Heart right ventricle (tissue), 16 donors: Measurements from ENCODE around the gene FHL3. TPM values are rescaled to one million over a fixed set of nuclear protein-coding genes. Genes with fewer than 3 reads are reported as not detected.

Source experiments
- ATAC-seq, 8 donors: fragments of 200-7000 bp; cut with Tn5 transposase; one replicate each; pipeline ENCODE4 v1.9.1; 2020; ENCODE audit warnings: mild to moderate bottlenecking in 8 of 8, moderate library complexity in 8 of 8, moderate number of reproducible peaks in 1 of 8
- DNase-seq, 2 donors: peaks; one replicate each; pipeline ENCODE4 v3.0.0-alpha.2; 2020
- H3K27ac ChIP-seq, 10 donors: fragments of 200-600 bp; sonication (generic) in 2 of 10; one replicate each; pipeline versions ENCODE4 v1.5.0 to v1.8.0; 2020 to 2022; ENCODE audit warnings: mild to moderate bottlenecking in 3 of 10
- H3K27me3 ChIP-seq, 7 donors: fragments of 200-600 bp; one replicate each; pipeline ENCODE4 v1.8.0; 2021 to 2022; ENCODE audit warnings: mild to moderate bottlenecking in 2 of 7
- H3K36me3 ChIP-seq, 9 donors: fragments of 200-600 bp; sonication (generic) in 1 of 9; one replicate each; pipeline versions ENCODE4 v1.5.0 to v1.8.0; 2020 to 2022; ENCODE audit warnings: mild to moderate bottlenecking in 2 of 9
- H3K4me1 ChIP-seq, 9 donors: fragments of 200-600 bp; sonication (generic) in 1 of 9; one replicate each; pipeline versions ENCODE4 v1.5.0 to v1.8.0; 2020 to 2022; ENCODE audit warnings: mild to moderate bottlenecking in 4 of 9
- H3K4me3 ChIP-seq, 10 donors: fragments of 200-600 bp; sonication (generic) in 2 of 10; one replicate each; pipeline versions ENCODE4 v1.5.0 to v1.8.0; 2020 to 2022; ENCODE audit warnings: mild to moderate bottlenecking in 7 of 10, moderate library complexity in 2 of 10
- H3K9me3 ChIP-seq, 11 donors: fragments of 200-600 bp in 10 of 11; sonication (generic) in 2 of 11; one replicate each; pipeline versions ENCODE4 v1.5.0 to v1.8.0; 2013 to 2022; ENCODE audit warnings: mild to moderate bottlenecking in 2 of 11, control low read depth in 1 of 11, moderate library complexity in 1 of 11
- CTCF ChIP-seq, 9 donors: fragments of 200-600 bp; sonication (generic) in 2 of 9; IDR thresholded peaks; one replicate each; pipeline versions ENCODE4 v1.5.0 to v1.8.0; 2021 to 2022; ENCODE audit warnings: antibody characterized with exemption in 9 of 9, mild to moderate bottlenecking in 5 of 9, moderate library complexity in 1 of 9
- WGBS, 2 donors: extraction: QIAGEN DNeasy Blood & Tissue Kit; methylation state at CpG; one replicate each; pipeline ENCODE4 v1.1.7; 2013; ENCODE audit warnings: inconsistent platforms in 1 of 2; 5-methylcytosine and 5-hydroxymethylcytosine counted together
- intact Hi-C, 10 donors: fragments of 100-400 bp; cut with DNase I; formaldehyde crosslinking; loops; one replicate each; pipeline versions ENCODE4 v1.11.1 to v1.14.2; 2022
- polyA plus RNA-seq, 2 donors: library from polyadenylated mRNA; stranded (reverse); fragments of 200-250 nt; gene quantifications; one replicate each; pipeline ENCODE4 v1.2.3, GENCODE V29; 2013
- total RNA-seq, 10 donors: library from RNA; stranded (reverse); fragmentation: NEBNext Ultra II Directional in 3 of 10; extraction: Animal tissue kit (Norgen Biotek cat#: 25700) in 3 of 10; gene quantifications; one replicate each; pipeline versions ENCODE4 v1.2.1 to v1.2.4, GENCODE V29; 2021 to 2023
- donor health status: Arrhythmogenic right ventricular cardiomyopathy.
- donor health status: ischemic (EF 13 %, LVEDD 7.1; RV severe dilation, severe dysfunction).
- donor health status: healthy with polysubstance abuse.
- donor health status: DM: no; HTN: yes; CAD: no.
- donor health status: DM: no; HTN: no; CAD: no.
- donor health status: ischemic (EF 25% LVEDD 6.9; RV normal size, moderate dysfunction).
- donor health status: ischemic (EF 25% LVEDD 5.7; RV mildly dilated, moderate dysfunction).
- donor health status: healthy.
- donor health status: DM: yes; HTN: yes; CAD: no.
- donor health status: Ischemic cardiomyopathy.
- donor health status: ischemic (EF 35%, LVEDD 5.7; RV mildly dilated, moderate dysfunction).
- donor health status: nonischemic (EF 11% LVEDD 7.7; RV severe dilation, severe dysfunction).
- donor health status: DM: yes; HTN: yes; CAD: no.
- donor health status: PGD.
- donor health status: ischemic (EF 29% LVEDD 5.4; RV normal size, mild dysfunction).
- donor health status: nonischemic (EF 23%, LVEDD 6.1; RV moderate dilation, normal function).

FHL3 gene
- total and polyA plus RNA-seq, 12 donors = 5.8 to 23.8 (median 9.1) TPM

DNA sequence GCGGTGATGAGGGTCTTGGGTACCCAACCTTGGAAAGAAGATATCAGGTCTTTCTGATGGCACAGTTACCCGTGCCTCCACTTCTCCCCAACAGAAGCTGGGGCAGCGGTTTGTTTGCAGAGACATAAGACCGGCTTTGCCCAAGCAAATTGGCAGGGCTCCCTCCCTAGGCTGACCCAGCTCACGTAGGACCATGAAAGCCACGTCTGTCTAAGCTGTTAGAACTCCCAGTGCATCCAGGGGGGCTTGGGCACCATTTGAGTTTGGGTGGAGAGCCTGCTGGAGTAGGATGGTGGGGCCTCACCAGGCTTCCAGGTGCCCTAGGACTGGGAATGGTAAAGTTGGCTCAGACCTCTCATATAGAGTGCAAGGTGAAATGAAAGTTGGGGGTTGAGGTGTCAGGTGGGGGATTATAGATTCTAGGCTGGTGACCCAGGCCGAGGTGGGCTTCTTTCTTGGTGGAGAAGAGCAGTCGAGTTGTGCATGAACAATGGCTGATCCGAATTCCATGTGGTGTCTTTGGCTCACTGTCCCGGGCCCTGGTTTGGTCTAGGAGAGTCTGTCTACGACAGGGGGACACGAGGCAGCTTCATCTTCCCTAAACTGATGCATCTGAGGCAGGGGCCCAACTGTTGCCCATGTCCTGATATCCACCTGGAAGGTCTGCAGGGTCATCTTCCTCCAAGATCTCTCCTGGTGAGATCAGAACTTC, 37.9 kb upstream of the FHL3 start:
- Histone ChIP-seq H3K27me3 (peaks cover 33 to 79% (median 69%) of the 10 kb centered on the region in 7 donors), H3K36me3 (no peaks in the 10 kb centered on the region), H3K9me3 (no peaks in the 10 kb centered on the region), H3K4me1 (peaks cover 9 to 26% (median 23%) of the 10 kb centered on the region in 9 donors), H3K27ac (no peak overlapping the region), H3K4me3 (no peak overlapping the region)
- ATAC-seq = no peak
- DNase-seq = no peak
- TF ChIP-seq CTCF (IDR thresholded peaks at IDR 0.05) = no peak
- intact Hi-C loops = loop anchor here in 6 of 10 donors (5.0 to 10.0 kb wide), 4 partner anchors 542 to 792 kb away; no protein-coding TSS in a partner anchor
- 85 to 87% methylated on average over 12 of the region's 12 CpGs for WGBS, 2 donors

DNA sequence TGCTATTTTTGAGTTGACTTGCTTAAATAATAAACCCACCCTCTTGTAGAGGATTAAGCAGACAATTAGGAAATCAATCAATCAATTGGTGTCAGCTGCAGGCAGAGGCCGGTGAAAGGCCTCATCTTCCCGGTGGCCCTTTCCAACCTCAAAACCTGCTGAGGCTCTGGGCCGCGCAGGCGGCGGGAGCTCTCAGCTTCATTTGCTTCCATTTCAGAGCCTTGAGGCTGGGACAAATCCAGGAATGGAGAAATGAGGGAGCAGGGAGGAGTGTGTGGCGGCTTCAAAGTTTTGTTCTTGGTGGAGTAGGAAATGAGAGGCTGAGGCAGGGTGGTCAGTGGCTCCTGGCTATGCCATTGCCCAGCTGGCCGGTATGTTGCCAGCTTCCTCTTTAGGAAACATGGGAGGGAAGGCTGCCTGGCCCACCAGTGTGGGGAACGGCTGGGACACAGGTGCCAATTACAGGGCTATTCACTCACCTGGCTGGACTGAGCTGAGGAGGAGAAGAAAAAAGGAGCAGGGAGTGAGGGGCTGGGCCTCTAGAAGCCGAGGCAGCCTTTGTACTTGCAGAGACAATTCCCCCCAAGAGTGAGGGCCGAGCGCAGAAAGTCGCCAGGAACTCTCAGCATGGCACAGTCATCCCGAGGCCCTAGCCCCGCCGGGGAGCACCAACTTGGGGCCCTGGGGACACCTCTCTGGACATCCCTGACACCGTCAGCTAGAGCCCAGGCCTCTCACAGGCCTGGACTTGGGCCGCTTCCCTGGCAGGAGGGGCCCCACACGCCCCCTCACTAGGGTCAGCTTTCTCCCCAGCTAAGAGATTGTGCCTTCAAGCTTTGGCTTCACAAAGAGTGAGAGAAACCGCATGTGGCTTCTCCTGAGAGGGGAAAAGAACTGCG, 36.9 kb upstream of the FHL3 start:
- DNase-seq = no peak
- peaks cover 9 to 20% (median 17%) of the 10 kb centered on the region in 9 donors for H3K4me1 ChIP-seq
- TF ChIP-seq CTCF (IDR thresholded peaks at IDR 0.05) = no peak
- 77 to 81% methylated on average over 21 of the region's 21 CpGs for WGBS, 2 donors
- H3K36me3 ChIP-seq = no peaks in the 10 kb centered on the region
- ATAC-seq = no peak
- peaks cover 33 to 70% (median 66%) of the 10 kb centered on the region in 7 donors for H3K27me3 ChIP-seq
- intact Hi-C loops = loop anchor here in 6 of 10 donors (5.0 to 10.0 kb wide), 4 partner anchors 543 to 793 kb away; no protein-coding TSS in a partner anchor
- H3K9me3 ChIP-seq = no peaks in the 10 kb centered on the region
- H3K27ac ChIP-seq = no peak overlapping the region
- H3K4me3 ChIP-seq = no peak overlapping the region

DNA sequence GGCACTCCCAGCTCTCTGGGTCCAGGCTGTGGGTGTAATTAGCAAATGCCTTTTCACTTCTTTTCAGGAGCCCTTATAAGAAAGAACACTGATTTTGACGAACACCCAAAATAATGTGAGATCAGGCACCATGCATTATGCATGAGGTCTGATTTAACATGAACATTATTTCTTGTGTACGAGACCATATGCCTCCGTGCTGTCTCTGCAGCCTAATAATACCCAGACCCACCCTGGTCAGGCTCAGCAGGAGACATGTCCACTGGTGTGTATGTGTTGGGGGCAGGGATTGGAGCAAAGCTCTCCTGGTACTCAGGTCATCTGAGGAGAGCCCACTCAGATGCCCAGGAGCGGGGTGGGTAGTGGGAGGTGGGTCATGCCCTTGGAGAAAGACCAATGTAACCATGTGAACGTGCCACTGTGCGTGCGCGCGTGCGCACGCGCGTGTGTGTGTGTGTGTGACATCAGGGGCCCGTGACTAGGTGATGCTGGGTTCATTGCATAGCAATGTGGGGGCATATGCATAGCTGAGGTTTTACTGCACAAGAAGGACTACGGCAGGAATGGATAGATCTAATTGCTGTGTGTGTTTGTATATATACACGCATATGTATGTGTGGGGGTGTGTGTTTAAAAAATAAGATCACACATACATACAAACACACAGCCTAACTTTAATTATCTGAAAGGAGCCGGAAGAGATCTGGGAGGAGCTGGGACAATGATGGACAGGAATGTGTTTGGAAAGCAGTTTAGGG, 34.2 kb upstream of the FHL3 start:
- Histone ChIP-seq H3K27me3 (peaks cover 20 to 57% (median 54%) of the 10 kb centered on the region in 7 donors), H3K9me3 (no peaks in the 10 kb centered on the region), H3K4me3 (no peak overlapping the region), H3K27ac (no peak overlapping the region), H3K4me1 (peaks cover 0 to 8% (median 5%) of the 10 kb centered on the region in 9 donors), H3K36me3 (no peaks in the 10 kb centered on the region)
- intact Hi-C loops = loop anchor here in 7 of 10 donors (5.0 to 10.0 kb wide), 5 partner anchors 545 to 795 kb away; no protein-coding TSS in a partner anchor
- no peak for DNase-seq
- WGBS, 2 donors = 91 to 93% methylated on average over 17 of the region's 17 CpGs
- ATAC-seq = no peak
- no peak for TF ChIP-seq CTCF (IDR thresholded peaks at IDR 0.05)
